SW 1271 (cell line): ENCODE data around the gene C10orf67.
"Not testable (repeated sequence)": the region's sequence is repeated elsewhere in the genome, so short reads cannot be mapped to it uniquely, and the experiment has no call there.

Source experiments
- DNase-seq, 2 experiments: peaks; one replicate each; lab custom pipeline; 2025; lab: John Stamatoyannopoulos, UW

Gene C10orf67

DNA sequence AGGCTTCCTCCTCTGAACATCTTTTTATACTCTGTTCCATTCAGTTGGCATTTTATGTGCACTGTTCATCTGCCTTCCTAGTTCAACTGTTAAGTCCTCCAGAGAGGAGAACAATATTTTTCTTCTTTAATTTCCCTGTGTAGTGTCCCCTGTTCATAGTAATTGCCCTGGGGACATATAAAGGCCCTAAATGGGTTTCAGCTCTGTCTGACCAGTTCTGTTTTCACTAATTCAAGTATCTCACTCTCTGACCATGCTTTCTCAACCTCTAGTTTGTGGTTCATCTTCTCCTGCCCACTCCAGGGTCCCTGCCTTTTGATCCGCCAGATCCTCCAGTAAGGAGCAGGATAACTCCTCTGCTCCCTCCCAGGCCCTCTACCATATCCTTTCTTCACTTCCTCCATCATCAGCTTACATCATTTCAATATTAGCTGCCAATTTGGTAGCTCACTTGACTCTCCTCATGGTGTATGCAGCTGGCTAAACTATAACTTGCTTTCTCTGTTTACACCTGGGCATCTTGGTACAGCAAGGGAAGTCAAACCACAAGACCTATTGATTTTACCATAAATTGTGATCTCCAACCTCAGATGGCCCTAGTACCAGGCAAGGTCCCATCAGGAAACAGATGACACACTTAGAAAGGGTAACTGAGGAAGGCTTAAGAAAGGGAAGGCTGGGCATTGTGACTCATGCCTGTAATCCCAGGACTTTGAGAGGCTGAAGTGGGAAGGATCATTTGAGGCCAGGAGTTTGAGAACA lies 17.7 kb upstream of the C10orf67 start:
- DNase-seq, result no peak

DNA sequence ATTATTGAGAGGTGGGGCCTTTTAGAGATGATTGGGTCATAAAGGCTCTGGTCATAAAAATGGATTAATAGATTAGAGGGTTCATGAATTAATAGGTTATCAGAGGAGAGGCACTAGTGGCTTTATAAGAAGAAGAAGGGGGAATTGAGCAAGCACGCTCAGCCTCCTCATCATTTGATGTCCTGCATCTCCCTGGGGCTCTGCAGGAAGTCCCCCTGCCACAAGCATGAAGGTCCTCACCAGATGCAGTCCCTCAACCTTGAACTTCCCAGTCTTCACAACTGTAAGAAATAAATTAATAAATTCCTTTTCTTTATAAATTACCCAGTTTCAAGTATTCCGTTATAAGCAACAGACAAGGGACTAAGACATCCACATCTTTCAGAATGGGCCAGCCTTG lies 17.1 kb upstream of the C10orf67 start:
- DNase-seq, result no peak

DNA sequence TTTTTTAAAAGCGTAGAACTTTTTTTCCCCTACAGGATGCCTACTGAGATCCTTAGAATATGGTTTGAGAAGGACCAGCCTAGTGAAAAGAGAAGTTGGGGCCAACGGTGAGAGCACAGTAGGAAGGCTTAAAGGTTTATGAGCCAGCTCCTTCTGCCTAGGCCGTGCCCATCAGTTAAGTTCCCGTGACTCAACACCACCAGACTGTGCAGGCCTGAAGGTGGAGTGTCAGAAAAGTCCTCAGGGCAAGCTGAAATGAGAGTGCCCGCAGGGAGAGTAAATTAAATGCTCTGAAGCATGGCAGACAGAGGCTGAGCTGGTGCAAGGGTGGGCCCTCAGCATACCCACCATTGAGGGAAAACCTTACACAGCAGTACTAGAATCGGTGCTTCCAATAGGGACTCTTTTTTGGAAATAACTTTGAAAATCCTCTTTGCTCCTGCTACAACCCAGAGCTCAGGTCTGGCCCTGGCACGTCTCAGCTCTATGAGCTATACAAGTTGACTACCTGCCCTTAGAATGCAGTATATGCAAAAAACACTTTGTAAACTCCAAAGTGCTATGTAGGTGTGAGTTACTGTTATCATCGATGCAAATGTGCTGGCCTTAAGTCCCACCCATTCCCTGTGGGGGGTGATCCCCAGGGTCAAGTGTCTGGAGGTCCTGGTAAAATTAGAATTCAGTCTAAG lies 15.2 kb upstream of the C10orf67 start:
- DNase-seq, result no peak

DNA sequence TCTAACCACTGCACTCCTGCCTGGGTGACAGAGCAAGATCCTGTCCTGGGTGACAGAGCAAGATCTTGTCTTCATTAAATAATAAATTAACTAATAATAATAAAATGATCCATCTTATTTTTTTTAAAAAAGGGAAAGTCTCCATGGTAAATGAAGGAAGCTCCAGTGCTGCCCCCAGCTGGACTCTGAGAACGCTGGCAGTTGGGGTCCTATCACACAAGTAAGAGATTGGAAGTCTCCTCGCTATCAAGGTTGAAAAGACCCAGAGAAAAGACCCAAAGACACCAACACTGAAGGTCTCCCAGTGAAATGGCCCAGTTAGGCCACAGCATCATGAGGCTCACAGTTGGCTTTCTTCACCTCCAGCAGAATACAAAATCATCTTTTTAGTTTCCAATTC lies 13.8 kb upstream of the C10orf67 start:
- DNase-seq, result no peak

DNA sequence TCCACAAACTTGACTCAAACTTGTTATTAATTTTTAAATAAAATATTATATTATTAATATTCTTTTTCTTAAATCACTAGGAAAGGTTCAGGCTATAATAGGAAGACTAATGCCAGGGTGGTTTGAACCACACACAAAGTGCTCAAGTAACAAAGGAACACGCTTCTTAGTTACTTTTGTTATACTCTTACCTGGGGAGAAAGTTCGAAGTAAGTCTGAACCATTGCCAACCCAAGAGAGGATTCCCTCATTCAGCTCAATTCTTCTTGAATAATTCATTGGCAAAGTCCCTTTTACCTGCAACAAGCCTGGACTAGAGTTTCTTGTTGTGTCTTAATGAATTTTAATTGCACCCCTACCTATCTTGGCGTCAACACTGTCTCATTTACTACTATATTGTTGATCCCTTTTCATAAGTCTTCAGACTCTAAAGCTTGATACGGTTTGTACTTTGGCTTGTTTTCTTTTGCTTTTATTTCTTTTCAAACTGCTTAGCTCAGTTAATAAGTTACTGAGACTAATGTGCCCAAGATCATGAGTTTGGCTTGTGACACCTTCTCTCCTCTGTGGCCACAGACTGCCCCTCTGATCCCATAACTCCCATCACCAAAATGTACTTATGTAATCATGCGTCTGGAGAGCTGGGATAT lies 10.2 kb upstream of the C10orf67 start:
- no peak for DNase-seq

DNA sequence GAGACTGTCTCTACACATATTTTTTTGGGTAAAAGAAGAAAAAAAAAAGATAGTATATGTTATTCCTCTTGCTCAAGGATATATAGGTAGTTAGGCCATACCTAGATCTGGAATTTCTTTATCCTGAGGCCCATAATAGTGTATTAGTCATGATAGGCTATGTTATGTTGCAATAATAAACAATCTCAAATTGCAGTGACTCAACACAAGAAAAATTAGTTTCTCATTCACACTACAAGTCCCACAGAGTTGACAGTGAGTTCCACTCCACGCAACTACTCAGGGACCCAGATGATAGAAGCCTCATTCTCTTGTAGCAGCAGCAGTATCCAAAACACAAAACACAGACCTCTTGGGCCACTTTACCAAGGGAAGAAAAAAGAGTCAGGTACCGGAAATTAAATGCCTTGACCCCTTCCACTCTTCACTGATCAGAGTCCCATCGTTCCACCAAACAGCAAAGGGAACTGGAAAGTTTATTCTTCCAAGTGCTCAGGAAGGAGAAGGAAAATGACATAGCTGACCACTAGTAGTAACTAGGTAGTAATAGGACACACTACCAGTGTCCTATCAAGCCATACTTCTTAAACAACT lies 7.4 kb upstream of the C10orf67 start:
- DNase-seq, result no peak

DNA sequence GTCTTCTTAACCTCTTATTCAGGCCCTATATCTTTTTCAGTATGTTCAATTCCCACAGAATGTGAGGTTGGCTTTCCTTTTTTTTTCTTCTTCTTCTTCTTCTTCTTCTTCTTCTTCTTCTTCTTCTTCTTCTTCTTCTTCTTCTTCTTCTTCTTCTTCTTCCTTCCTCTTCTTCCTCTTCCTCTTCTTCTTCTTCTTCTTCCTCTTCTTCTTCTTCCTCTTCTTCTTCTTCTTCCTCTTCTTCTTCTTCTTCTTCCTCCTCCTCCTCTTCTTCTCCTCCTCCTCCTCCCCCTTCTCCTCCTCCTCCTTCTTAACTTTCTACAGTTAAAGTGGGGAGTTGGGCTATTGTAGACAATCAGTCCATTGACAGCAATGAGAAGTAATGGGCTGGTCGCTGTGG lies 6.1 kb upstream of the C10orf67 start:
- not testable (repeated sequence) for DNase-seq

DNA sequence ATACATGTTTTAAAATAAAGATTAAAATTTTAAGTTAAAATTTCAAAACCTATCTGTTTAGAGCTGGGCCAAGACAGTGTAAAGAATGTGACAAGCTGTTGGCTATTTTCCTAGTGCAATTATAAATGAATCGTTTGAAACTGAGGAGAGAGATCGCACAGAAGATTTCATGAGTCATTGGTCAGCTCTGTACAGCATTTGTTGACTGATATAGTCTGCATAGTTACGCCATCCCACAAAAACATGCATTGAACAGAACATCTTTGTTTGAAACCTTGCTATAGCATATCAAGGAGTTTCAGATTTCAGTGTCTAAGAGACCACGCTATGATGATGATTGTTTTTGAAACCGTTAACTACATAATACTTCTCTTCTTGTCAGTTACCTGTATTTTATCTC lies 1.3 kb upstream of the C10orf67 start:
- no peak for DNase-seq

DNA sequence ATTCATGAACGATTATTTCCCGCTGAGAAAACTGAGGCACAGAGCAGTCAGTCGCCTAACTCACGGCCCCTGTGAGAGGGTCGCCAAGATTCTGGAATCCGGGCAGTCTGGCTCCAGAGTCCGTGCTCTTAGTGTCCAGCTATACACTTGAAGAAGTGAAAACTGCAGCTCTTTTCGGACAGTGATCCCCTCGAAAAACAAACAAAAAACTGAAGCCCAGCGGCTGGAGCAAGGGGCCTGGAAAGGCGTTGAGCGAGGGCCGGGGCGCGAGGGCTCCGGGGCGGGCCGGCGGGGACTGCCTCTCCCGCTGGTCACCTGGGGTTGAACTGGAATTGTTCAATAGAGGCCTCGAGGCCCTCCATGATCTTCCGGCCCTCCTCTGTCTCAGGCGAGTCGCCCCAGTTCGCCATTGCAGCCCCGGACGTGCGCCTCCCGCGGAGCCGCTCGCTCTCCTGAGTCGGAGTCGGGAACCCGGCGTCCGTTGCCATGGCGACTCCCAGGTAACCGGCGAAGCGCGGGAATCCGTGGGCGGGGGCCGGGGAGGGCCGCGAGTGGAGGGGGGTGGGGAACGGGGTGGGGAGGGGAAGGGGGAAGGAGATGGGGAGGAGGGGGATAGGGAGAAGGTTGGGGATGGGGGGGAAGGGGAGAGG lies 881 bp downstream of the C10orf67 start:
- DNase-seq, result no peak

DNA sequence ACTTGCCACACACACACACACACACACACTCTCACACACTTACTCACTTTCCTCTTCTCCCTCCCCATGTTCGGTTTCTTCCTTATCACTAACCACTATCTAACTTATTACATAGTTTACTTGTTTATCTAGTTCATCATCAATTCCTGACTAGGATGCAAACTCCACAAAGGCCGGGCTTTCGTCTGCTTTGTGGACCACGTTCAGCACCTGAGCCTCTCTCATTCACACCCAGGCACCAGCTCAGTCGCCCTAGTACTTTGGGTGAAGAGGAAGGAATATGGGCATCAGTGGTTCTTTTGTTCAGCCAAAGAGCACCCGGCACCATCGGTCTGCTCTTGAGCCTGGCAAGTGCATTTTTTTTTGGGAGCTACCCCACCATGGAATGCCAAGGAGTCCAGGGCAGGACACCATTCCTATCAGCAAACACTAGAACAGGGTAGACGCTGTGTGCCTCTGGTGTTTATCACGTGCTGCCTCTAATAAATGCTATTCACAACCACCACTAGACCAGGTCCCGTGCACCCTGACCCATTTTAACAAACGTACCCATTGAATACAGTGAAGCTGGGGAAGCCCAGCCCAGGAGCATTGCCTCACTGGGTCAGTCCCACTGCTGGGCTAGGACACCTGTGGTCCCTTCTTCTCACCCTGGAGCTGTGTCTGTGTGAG lies 2.2 kb downstream of the C10orf67 start:
- DNase-seq, result no peak

DNA sequence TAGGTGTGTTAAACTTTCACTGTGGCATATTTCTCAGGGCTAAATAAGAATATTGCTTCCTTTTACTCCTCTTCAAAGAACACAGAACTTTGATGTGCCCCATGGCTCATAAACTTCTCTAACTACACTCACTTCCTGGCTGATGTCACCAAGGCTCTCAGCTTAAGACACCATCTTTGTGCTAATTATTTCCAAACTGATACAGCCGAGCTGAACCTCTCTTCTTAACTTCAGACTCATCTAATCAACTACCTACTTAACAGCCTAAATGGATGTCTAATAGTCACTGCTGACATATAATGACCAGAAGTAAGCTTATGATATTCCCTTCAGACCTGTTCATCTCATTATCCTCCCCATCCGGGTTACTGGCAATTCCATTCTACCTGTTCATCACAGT lies 3.6 kb downstream of the C10orf67 start:
- no peak for DNase-seq

DNA sequence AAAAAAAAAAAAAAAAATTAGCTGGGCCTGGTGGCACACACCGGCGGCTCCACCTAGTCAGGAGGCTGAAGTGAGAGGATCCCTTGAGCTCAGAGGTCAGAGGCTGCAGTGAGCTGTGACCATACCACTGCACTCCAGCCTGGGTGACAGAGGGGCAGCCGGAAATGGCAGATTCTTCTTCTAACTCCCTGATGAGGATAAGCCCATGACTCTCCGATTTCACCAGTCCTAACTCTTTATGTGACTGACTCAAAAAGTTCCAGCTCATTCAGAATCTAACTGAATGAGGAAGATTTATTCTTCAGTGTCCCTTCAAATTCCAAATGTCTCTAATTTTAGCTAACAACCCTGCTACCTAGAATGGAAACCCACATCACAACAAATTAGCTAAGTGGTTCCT lies 4.2 kb downstream of the C10orf67 start:
- no peak for DNase-seq

DNA sequence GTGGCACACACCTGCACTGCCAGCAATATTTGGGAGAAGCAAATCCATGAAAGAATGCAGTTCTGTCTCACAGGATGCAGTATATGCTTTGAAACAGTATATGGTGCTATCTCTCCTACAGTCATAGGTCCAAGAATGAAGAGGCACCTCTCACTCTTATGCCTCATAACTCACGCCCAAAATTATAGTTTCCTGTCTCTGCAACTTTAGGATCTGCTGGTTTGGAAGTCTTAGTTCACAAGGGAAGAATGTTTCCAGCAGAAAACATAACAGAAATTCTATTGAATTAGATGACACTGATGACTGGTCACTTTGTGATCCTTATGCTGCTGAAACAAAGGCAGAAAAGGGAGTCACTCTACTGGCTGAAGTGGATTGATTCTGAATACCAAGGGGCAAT lies 5.7 kb downstream of the C10orf67 start:
- DNase-seq, result no peak

DNA sequence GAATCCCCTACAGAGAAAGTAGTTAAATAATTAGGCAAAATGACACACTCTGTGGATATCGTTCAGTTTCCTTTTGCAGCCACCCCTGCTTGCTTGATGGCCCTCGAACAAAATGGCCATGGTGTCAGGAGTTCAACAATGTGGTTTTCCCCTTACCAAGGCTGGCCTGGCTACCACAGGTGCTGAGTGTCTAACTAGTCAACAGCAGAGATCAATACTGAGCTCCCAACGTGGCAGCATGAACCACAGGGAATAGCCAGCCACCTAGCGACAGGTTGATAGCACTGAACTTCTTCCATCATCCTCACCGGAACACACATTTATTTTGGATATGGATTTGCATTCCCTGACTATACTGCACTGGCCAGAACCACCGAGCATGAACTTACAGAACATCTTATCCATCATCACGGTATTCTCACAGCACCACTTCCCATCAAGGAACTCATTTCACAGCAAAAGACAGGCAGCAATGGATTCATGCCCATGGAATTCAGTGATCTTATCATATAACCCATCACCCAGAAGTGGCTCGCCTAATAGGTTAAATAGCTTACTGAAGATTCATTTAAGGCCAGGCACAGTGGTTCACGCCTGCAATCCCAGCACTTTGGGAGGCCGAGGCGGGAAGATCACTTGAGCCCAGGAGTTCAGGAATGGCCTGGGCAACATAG lies 6.3 kb downstream of the C10orf67 start:
- DNase-seq, result no peak

DNA sequence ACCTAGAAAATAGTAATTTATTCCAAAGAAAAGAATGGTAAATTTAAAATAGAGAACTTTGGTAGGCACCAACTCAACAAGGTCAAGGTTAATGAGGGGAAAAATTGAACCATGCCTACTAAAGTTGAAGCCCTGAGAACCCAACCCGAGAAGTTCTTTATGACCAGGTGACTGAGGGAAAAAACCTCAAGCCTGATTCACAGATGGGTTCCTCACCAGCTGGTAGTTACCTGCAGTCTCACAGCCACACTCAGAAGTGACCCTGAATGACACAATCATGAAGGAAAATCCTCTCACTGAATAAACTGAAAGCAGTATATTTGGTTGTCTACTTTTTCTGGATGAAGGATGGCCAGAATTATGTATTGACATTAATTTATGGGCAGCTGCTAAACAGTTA lies 7.0 kb downstream of the C10orf67 start:
- no peak for DNase-seq

DNA sequence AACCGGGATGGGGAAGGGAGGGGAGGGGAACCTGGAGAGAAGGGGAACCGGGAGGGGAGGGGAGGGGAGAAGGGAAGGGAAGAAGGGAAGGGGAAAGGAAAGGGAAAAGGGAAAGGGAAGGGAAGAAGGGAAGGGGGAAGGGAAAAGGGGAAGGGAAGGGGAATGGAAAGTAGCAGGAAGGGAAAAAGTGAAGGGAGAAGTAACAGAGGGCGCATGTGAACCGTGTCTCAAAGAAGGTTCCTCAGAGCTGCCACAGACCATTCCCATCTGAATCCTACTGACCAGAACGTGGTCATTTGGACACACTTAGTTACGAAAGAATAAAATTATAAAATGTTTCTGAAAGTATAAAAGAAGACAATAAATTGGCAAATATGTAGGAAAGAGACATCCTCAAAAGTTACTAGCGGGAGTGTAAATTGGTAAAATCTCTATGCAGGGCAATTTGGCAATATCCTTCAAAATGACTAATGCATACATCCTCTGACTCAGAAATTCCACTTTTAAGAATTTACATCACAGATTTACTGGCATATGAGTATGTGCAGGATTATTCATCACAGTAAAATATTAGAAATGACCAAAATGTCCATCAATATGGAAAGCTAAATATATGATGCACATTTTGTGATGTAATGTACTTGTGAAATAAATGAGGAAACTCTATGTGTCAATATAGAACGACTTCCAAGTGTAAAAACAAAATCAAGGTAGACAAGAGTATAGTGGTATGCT lies 12.9 kb downstream of the C10orf67 start:
- peak in 1 of 2 experiments; percentile 25 for DNase-seq

DNA sequence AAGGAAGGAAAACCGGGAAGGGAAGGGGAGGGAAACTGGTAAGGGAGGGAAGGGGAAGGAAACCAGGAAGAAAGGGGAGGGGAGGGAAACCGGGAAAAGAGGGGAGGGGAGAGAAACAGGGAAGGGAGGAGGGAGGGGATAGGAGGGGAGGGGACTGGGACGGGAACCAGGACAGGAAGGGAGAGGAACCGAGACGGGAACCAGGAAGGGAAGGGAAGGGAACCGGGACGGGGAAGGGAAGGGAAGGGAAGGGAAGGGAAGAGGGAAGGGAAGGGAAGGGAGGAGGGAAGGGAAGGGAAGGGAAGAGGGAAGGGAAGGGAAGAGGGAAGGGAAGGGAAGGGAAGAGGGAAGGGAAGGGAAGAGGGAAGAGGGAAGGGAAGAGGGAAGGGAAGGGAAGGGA lies 13.6 kb downstream of the C10orf67 start:
- no peak for DNase-seq

DNA sequence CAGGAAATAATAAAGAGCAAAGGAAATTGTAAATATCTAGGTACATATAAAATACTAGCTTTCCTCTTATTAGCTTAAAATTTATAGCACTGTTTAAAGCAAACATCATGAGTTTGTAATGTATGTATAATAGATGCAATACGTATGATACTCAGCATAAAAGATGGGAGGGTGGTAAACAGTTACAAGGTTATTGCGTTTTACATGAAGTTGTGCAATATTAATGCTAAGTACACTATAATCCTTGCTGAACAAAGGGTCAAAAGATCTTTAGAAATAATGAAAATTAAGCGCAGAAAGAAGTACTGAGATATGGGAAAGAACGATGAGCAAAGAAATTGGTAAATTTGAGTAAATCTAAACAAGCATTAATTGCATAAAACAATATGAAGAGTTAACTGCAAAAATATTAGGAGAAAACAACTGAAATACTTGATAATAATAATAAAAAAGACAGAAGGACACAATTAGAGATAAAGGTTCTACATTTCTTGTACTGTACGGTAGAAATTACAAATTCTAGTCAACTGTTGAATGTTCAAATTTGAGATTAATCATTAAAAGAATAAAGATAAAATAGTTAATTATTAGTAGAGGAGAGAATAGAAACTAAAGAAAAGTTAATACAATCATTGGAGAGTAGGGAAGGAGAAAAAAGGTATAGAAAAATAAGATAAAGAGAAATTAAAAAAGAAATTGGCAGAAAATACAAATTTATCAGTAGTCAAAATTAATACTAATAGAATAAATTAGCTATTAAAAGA lies 17.9 kb downstream of the C10orf67 start:
- no peak for DNase-seq

DNA sequence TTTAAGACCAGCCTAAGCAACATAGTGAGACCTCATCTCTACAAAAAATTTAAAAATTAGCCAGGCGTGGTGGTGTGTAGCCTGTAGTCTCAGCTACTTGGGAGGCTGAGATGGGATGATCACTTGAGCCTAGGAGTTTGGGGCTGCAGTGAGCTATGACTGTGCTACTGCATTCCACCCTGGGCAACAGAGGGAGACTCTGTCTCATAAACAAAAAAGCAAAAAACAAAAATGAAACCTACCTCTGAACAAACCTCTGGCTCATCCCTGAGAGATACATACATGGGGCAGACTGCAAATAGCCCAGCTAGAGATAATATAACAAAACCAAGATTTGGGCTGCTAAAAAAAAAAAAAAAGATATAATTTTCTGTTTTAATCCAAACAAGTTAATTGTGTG lies 19.5 kb downstream of the C10orf67 start:
- DNase-seq, result no peak

DNA sequence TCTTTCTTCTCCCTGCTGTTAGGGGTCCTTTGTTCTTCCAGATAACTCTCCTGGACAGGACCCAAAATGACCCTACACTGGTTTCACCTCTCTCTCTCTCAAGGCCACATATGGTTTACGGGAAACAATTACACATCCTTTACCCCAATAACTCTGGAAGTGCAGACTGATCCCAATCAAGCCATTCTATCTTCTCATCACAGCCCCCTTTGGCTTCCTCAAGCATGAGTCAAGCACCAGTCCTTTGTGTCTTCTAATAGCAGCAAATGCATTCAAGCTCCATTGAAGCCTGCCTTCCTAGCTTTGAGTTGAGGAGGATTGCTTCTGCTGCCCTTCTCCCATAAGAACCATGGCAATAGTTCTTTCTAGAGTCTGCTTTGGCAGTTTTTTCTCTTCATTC lies 20.2 kb downstream of the C10orf67 start:
- no peak for DNase-seq
